ENCODE results near the gene GRXCR1. TPM values are rescaled to one million over a fixed set of nuclear protein-coding genes. Genes with fewer than 3 reads are reported as not detected.

The GRXCR1 gene
- total and polyA plus RNA-seq, 2 of the 13 experiments (the other 11 are each of a cell fraction or from before 2014, with no cell fraction given), result not detected

GRCh38 chr4:42955746-42956505 is 63.4 kb downstream of the GRXCR1 start:
- no TSS peak for BruUV-seq (replicated peaks)
- ATAC-seq, result no peak
- no peaks in the 10 kb centered on the region for H4K20me1 ChIP-seq (ENCODE audit: insufficient read depth, low read length)
- H2AFZ ChIP-seq (ENCODE audit: low read length), result no peak overlapping the region
- intact Hi-C loops (cut with micrococcal nuclease; ENCODE audit: unreplicated experiment) (no loop called here), in situ Hi-C loops (cut with HindIII; ENCODE audit: extremely low pct_ligation_motif_present, low pct_unique_long_range_greater_than_20kb) (no loop called here)
- H3K4me1 ChIP-seq (ENCODE audit: insufficient read depth, low read length), result no peaks in the 10 kb centered on the region
- H3K4me2 ChIP-seq (ENCODE audit: low read depth, low read length), result no peak overlapping the region
- no peak overlapping the region for H3K27ac ChIP-seq (ENCODE audit: extremely low read length, insufficient read depth, low read length)
- WGBS (ENCODE audit: low lambda C conversion rate), result 0% methylated on average over 4 of the region's 5 CpGs
- H3K9ac ChIP-seq (ENCODE audit: insufficient read depth, low read depth, low read length), result no peak overlapping the region
- ChIA-PET POLR2A (no interaction called here), CTCF (ENCODE audit: low intra/inter-chr PET ratio, low total read pairs) (no interaction called here)
- H3K36me3 ChIP-seq (replicated peaks in 1 of 2; ENCODE audit: control insufficient read depth in 1 of 2, insufficient read depth in 2 of 2, low read length in 2 of 2), result no peaks in the 10 kb centered on the region
- H3K79me2 ChIP-seq (ENCODE audit: insufficient read depth, low read length), result no peaks in the 10 kb centered on the region
- DNase-seq (ENCODE audit: low spot score), result no peak
- H3K9me3 ChIP-seq (ENCODE audit: low read length), result peaks cover 12% of the 10 kb centered on the region
- H3K27me3 ChIP-seq (ENCODE audit: control insufficient read depth in 1 of 2, insufficient read depth in 2 of 2, low read length in 2 of 2), result no peaks in the 10 kb centered on the region
- FAIRE-seq, result no peak
- no peak overlapping the region for H3K4me3 ChIP-seq (replicated peaks in 1 of 3; ENCODE audit: insufficient read depth in 1 of 3, low read depth in 2 of 3, low read length in 3 of 3)
- no peak for TF ChIP-seq HNRNPL (IDR thresholded peaks at IDR 0.05; ENCODE audit: low read depth, low read length)
- no peak for TF ChIP-seq AKAP8 (CRISPR knock-in tag; IDR thresholded peaks at IDR 0.05)
- TF ChIP-seq ZNF562 (CRISPR knock-in tag; IDR thresholded peaks at IDR 0.05; ENCODE audit: borderline replicate concordance), result no peak
- no peak for TF ChIP-seq TMF1 (CRISPR knock-in tag; IDR thresholded peaks at IDR 0.05; ENCODE audit: low read depth)
- TF ChIP-seq AGO1 (IDR thresholded peaks at IDR 0.05; ENCODE audit: low read depth, low read length, poor library complexity, severe bottlenecking), result no peak
- no peak for TF ChIP-seq ZNF652 (CRISPR knock-in tag; IDR thresholded peaks at IDR 0.05; ENCODE audit: borderline replicate concordance, low read depth)
- TF ChIP-seq HMG20A (CRISPR knock-in tag; IDR thresholded peaks at IDR 0.05; ENCODE audit: borderline replicate concordance), result no peak
- TF ChIP-seq ATF1 (CRISPR knock-in tag; IDR thresholded peaks at IDR 0.05), result no peak
- TF ChIP-seq ZNF143 (CRISPR knock-in tag; IDR thresholded peaks at IDR 0.05), result no peak
- no peak for TF ChIP-seq ZNF639 (CRISPR knock-in tag; conservative IDR thresholded peaks at IDR 0.05)
- TF ChIP-seq ZNF142 (CRISPR knock-in tag; IDR thresholded peaks at IDR 0.05), result no peak
- TF ChIP-seq POLR2G (IDR thresholded peaks at IDR 0.05; ENCODE audit: low read depth, low read length), result no peak
- TF ChIP-seq ZNF761 (CRISPR knock-in tag; conservative IDR thresholded peaks at IDR 0.05), result no peak
- TF ChIP-seq ZNF326 (CRISPR knock-in tag; IDR thresholded peaks at IDR 0.05; ENCODE audit: borderline replicate concordance), result no peak
- no peak for TF ChIP-seq ZFP36L1 (CRISPR knock-in tag; IDR thresholded peaks at IDR 0.05)
- TF ChIP-seq HIC2 (CRISPR knock-in tag; IDR thresholded peaks at IDR 0.05; ENCODE audit: low read depth), result no peak

Data from HepG2 (cell line).